NCI-H226 (cell line): ENCODE data around the gene COL26A1.
"Not testable (repeated sequence)": the region's sequence is repeated elsewhere in the genome, so short reads cannot be mapped to it uniquely, and the experiment has no call there.

Experiments
- DNase-seq: peaks from one replicate; pipeline ENCODE4 v3.0.0-alpha.2; 2015

Gene COL26A1

DNA sequence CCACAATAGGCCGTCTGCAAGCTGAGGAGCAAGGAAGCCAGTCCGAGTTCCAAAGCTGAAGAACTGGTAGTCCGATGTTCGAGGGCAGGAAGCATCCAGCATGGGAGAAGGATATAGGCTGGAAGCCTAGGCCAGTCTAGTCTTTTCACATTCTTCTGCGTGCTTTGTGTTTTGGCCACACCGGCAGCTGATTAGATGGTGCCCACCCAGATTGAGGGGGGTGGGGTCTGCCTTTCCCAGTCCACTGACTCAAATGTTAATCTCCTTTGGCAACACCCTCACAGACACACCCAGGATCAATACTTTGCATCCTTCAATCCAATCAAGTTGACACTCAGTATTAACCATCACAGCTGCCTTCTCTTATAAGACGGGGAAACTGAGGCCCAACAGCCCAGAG, 142.8 kb downstream of the COL26A1 start:
- not testable (repeated sequence) for DNase-seq

DNA sequence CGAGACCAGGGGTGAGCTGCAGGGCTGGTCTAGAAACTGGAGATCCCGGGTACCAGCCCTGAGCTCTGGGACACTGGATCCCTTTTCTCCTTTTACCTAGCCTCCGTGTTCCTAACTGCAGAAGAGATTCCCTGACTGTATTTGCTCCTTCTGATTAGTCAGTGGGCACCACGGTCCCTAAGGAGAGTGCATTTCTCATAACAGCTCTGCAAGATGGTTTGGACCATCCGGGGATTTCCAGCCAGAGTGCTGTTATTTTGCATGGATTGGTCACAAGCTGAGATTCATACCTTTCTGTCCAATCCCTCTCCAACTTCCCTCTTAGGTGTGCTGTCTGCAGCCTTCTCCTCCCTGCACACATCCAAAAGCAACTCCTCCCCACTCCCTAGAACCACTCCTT, 143.9 kb downstream of the COL26A1 start:
- no peak for DNase-seq

DNA sequence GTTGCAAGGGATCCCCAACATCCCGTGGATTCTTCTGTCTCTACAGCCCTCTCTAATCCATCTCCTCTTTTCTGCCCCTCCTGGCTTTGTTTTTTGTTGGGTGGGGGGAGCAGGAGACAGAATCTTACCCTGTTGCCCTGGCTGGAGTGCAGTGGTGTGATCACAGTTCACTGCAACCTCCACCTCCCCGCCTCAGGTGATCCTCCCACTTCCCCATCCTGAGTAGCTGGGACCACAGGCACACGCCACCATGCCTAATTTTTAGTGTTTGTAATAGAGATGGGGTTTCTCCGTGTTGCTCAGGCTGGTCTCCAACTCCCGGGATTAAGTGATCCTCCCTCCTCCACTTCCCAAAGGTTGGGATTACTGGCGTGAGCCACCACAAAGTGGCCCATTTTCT, 144.7 kb downstream of the COL26A1 start:
- no peak for DNase-seq

DNA sequence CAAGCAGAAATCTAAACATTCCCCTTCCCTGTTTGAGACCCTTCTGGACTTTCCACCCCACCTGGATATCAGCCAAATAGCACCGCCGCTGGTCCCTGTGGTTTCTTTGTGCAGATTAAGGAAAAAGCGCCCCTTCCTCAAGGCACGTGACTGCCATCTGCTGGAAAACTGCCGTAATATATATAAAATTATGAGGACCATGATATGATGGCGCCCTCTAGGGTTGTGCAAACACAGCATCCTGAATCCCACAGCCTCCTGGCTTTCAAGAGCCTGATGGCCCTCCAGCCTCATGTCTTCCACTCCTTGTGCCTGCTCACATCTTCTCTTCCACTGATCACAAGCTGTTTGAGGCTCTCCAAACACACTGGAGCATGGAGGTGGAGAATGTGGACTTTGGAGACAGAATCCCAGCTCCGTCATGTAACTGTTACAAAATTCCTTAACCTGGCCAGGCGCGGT, 145.1 kb downstream of the COL26A1 start:
- DNase-seq, result peak; percentile 21

DNA sequence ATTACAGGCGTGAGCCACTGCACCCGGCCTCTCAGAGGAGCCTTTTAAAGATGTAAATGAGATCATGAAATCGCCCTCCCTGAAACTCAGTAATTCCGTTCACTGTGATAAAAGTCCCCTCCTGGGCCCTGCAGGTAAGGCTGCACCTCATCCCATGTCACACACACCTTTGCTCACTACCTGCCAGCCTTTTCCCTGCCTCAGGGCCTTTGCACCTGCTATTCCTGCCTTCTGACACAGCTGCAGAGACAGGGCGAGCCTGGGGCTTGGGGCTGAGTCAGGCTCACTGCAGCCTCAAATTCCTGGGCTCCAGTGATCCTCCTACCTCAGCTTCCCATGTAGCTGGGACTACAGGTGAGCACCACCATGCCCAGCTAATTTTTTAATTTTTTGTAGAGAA, 147.6 kb downstream of the COL26A1 start:
- no peak for DNase-seq

DNA sequence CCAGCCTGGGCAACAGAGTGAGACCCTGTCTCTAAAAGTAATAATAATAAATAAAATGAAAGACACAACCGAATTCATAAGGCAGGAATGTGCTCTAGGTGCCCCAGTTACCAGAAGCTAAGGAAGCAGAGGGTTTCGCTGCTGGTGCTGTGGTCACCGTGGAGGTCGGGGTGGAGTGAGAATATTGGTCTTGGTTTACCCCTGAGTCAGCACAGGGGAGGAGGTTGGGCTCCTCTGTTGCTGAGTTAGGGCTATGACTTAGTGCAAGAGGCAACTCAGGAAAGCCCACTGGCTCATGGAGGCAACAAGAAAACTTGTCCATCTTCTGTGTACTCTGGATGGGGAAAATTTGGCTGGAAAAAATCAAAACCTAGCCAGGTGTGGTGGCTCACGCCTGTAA, 149.3 kb downstream of the COL26A1 start:
- DNase-seq, result no peak

DNA sequence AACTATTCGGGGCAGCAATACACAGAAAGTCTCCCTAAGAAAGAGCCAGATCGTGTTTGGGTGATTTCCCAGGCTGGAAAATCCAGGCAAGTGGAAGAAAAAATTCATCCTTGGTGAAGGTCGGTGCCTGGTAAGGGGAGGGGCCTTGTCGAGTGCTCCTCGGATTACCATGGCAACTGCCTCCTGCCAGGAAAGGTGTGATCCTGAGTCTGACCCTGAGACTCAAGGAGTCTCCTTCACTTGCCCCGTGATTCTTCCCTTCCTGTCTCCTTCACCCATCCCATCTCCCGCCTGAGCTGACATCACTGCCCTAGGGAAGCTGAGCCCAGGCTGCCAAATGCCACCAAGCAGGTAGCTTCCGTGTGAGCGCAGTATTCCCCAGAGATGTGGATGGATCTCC, 154.2 kb downstream of the COL26A1 start:
- DNase-seq, result no peak

DNA sequence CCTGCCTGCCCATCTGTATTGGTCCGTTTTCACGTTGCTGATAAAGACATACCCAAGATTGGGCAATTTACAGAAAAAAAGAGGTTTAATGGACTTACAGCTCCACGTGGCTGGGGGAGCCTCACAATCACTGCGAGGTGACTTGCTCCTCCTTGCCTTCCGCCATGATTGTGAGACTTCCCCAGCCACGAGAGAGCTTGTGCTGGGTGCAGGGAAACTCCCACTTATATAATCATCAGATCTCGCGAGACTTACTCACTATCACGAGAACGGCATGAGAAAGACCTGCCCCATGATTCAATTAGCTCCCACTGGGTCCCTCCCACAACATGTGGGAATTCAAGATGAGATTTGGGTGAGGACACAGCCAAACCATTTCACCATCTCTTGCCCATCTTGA, 154.6 kb downstream of the COL26A1 start:
- no peak for DNase-seq

DNA sequence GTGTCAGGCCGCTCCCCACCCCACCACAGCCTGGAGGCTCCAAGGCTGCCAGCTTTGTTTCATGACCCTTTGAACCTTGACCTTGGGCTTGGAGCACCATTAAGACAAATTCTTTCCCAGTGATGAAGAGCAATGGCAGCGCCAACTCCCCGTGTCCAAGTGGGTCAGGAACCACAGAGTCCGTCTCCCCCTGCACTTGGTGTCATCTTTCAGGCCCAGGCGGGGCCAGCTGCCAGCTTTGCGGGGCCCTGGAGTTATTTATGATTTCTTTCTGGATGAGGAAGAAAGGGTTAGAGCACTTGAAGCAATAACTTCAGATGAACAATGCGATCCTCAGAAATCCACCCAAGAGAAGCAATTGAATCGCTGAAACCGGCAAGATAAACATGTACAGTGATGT, 155.7 kb downstream of the COL26A1 start:
- no peak for DNase-seq

DNA sequence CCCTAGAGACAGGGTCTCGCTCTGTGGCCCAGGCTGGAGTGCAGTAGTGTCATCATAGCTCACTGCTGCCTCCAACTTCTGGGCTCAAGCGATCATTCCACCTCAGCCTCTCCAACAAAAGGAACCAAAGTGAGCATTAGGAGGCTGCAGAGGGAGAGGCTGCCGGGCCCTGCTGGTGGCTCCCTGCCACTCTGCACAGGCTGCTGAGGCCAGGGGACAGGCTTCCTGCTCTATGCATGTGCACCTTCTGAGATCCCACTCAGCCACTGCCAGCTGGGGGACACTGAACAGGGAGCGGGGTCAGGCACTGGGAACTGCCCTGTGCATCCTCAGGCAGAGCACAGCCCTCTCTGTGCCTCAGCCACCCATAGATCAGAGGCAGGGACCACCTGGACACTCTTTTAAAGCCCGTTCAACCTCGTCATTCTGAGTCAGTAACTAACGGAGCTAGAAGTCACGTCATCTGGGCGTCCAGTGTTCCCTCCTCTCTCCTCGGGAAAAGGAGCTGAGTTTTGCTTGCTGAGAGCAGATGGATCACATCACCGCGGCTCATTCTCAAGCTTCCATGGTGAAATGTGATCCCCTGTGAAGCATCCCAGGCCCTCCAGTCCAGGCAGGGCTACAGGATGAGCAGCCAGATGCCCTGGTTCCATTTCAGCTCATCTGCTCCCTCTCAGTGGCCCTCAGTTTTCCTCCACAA, 156.8 kb downstream of the COL26A1 start:
- no peak for DNase-seq

DNA sequence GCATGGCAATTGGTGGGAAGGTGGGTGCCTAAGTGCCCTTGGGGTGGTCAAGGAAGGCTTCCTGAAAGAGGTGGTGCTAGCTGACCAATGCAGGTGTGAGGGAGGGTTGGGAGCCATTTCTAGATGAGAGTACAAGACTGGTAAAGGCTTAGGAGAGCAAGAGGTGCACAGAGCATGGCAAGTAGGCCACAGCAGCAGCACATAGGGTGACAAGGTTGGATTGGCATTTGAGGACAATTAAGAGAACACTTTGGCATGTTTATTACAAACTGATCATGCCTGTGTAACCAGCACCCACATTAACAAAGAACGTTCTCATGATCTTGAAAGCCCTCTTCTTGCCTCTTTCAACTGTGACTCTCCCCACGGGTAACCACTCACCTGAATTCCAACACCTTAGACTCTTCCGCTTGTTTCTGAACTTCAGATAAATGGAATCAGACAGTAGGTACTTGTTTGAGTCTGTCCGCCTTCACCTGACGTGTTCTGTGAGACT, 158.8 kb downstream of the COL26A1 start:
- DNase-seq, result no peak

DNA sequence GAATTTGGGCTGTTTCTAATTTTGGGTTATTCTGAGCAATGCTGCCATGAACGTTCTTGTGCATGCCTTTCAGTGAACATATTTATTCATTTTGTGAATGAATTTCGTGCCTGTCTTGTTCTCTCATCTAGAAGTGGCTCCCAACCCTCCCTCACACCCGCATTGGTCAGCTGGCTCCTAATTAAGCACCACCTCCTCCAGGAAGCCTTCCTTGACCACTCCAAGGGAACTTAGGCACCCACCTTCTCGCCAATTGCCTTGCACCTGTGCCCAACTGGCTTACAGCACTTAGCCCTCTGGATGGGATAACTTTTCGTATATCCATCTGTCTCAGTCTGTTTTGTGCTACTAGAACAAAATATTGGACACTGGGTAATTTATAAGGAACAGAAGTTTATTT, 159.3 kb downstream of the COL26A1 start:
- no peak for DNase-seq

DNA sequence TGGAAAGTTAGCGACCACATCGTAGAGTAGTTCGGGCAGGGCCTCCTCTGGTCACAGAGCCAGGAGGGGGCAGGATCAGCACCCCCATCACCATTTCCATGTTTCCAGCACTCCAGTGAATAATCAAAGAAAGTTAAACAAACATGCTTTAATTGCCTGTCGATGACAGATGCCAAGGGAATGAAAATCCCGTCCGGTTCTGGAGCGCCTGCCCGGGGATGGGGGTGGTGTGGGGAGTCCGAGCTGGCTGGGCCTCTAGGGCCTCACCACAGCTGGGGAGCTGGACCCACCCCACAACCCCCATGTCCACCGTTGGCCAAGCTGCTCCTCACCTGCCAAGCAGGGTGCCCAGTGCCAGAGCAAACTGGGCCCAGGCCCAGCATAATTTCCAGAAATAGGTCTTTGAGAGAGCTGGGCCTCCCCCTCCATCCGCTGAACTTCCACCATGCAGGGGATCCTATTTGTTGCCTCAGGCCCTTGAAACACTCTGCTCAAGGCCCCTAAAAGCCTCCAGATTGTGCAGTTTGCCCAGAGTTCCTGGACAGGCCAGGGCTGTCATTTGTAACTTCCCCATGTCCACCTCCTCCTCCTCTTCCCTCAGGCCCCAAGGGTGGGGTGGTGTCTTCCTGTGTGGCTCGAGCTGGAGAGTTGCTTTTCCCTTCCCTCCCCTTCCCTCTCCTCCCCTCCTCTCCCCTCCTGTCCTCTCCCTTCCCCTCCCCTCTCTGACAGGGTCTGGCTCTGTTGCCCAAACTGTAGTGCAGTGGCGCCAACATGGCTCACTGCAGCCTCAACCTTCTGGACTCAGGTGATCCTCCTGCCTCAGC, 165.4 kb downstream of the COL26A1 start:
- DNase-seq, result no peak

DNA sequence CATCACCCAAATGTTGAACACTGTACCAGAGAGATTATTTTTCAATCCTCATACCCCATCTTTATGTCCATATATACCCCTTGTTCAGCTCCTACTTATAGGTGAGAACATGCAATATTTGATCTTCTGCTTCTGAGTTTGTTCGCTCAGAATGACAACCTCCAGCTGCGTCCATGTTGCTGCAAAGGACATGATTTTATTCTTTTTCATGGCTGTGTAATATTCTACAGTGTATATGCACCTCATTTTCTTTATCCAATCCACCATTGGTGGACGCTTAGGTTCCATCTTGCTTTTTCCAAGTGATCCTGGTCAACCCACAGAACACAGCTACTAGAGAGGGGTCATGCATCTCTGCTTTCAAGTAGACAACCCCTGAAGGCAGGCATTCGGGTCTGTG, 166.9 kb downstream of the COL26A1 start:
- no peak for DNase-seq

DNA sequence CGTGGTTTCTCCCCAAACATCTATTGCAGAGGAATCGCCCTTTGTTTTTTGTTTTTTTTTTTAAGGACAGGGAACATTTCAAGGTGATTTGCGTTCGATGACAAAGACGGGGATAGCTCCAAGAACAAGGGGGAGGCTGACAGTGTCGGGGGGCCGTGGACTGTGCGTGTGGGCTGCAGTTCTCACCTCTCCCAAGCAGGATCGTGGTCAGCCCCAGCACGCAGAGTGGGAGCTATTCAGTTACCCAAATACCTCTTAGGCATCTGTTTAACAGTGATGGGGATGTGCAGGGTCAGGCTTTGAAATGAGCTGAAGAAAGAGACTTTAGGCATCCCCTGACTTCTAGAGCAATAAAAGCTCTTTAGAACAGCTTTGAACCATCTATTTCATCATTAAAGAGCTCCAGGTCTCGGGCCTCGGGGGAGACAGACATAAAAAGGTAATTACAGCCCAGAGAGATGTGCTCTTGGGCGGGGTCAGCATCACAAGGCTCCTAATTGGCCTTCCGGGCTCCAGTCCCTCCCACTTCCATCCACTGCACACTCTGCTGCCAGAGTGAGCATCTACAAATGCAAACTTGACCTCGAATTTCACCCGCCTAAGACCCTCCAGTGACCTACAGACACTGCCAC, 169.2 kb downstream of the COL26A1 start:
- DNase-seq, result no peak

DNA sequence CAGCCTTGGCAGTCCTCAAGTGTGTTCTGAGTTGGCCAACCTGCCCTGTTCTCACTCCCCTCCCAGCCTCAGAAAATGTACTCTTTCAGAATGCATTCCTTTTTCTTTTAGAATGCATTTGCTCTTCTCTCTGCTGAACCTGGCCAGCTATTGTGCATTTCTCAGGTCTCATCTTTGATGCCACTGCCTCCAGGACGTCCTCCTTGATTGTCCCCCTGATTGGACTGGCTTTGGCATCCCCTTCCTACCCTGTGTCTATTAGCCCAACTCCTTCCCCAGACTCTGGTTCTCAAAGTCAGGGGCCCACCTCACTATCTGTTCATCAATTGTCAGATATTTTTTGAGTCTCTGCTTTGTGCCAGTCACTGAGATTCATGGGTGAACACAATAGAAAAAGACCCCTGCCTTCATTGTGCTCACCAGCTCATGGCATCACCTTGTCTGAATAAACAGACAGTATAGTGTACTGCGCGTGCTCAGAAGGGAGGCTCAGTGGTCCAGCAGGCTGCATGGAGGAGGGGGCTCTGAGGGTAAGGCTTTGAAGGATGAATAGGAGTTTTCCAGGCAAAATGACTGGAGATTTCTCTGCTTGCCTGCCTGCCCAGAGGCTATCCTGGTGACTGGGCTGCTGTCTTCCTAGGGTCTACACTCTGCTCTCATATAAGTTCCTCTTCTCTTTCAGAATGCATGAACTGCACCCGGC, 169.9 kb downstream of the COL26A1 start:
- DNase-seq, result no peak

DNA sequence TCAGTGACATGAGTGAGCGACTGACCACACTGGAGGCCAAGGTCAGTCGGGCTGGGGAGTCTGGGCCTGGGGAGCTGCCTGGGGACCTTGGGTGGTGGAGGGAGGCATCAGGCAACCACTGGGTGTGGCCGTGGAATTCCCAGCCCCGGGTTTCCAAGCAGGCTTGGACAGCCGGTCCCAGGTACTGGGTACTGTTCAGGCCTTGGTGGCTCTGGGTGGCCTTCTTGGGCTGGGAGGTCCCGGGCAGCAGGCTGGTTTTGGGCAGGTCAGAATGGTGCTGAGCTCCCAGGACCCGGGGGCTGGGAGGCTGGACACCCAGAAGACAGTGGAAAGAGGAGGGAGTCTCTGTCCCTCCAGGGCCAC, 170.4 kb downstream of the COL26A1 start:
- DNase-seq, result no peak

DNA sequence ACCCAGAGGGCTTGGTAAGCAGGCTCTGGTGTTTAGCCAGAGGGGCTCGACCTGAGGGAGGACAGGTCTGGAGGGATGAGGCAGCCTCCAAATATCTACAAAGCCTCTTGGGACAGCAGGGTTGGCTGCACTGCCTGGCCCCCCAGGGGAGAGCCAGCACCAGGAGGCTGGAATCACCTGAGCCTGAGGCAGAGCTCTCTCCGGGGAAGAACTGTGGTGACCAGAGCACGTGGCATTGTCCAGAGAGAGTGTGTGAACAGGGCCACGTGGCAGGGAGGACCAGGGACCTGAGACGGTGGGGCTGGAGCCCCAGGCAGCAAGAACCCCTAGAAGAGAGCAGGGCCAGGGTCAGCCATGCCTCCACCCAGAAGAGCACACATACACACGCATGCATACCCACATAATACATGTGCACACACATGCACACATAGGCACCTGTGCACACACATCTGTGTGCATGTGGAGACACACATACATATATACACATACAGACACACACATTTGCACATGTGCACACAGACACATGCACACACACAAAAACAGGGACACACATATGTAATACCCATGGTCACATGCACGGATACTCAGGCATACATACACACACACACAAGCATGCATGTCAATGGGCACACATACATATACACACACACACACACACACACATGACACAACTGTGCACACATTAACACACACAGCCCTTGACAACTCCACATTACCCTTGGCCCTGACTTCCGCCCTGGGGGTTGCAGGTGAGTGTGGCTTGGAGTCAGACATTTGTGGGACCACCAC, 171.5 kb downstream of the COL26A1 start:
- DNase-seq, result no peak

DNA sequence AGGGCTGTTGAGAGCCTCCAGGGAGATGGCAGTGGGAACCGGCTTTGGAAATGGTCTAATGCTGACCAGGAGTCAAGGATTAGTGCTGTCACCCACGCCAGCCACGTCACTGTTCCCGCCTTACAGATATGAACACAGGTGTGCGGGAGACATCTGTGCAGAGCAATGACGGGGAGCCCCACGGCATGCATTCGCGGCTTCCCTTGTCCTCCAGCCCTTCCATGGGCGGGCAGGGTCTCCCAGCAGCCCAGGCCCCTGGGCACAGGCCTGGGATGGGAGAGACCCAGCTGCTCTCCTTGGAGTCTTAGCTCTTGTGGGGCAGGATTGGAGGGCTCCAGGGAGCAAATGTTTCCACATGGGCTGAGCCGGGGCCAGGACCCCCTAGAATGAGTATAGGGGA, 172.2 kb downstream of the COL26A1 start:
- no peak for DNase-seq

DNA sequence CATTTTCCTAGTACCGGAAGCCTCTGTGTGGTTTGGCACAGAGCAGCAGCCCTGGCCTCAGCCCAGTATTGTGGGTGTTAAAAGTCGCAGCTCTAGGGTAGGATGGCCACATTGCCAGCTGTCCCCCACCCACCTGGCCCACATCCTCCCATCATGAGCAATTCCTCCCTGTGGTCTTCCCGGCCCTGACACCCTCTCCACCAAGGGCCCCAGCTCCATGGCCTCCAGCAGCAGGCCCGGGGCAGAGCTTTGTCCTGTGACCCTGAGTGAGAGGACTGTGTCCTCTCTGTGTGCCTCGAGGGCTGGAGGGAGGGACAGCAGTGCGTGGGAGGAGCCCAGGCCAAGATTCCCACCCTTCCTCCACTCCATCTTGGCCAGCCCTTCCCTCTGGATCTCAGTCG, 172.7 kb downstream of the COL26A1 start:
- no peak for DNase-seq

DNA sequence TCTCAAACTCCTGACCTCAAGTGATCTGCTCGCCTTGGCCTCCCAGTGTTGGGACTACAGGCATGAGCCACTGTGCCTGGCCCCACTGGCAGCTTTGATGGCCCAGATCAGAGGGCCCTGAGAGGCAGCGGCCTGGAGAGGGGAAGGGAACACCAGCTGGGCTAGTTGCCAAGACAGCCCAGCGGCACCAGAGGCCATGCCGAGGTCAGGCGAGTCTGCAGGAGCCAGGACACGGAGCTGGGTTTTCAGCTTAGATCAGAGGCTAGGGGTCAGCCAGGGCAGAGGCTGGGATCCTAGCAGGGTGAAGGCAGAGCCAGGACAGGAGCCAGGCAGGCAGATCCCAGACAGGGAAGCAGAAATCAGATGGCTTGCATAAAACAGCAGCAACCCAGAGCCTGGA, 173.6 kb downstream of the COL26A1 start:
- no peak for DNase-seq

DNA sequence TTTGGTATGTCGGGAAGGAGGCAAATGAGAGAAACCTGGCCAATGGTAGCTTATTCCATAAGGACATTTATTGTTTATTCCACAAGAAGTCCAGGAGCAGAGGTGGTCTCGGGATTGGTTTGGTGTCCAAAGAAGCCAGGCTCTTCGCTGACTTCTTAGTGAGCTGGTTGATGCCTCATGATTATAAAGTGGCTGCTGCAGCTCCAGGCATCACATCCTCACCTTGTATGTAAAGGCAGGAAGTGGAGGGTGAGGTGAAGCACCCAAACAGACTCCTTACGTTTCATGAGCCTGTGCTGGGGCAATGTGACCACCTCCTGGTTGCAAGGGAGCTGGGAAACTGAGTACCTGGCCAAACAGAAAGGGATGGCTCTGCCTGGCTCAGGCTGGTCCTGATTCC, 174.0 kb downstream of the COL26A1 start:
- no peak for DNase-seq
